ENCODE measurements around the gene EXT2.

- TF ChIP-seq POLR2A (IDR thresholded peaks at IDR 0.05) (no peak), POLR2AphosphoS5 (IDR thresholded peaks at IDR 0.05) (no peak)
Observed at GRCh38 chr11:44277196-44278090, 182.0 kb downstream of the EXT2 start.
